Coronary artery (tissue), 2 donors: ENCODE data around the gene TIMM17B.

Experiments used
- DNase-seq: peaks from one replicate; pipeline ENCODE4 v3.0.0-alpha.2; 2017; ENCODE audit warnings: low spot score
- H3K27ac ChIP-seq, 2 donors: fragments of 200-600 bp; sonication (generic); one replicate each; pipeline ENCODE4 v1.5.1; 2016 to 2019
- H3K4me3 ChIP-seq: fragments of 200-600 bp; sonication (generic); 2 replicates; pipeline ENCODE4 v1.5.1; 2016; ENCODE audit warnings: mild to moderate bottlenecking, moderate library complexity
- CTCF ChIP-seq: fragments of 200-600 bp; sonication (generic); IDR thresholded peaks from one replicate; pipeline ENCODE4 v1.5.1; 2019; ENCODE audit warnings: antibody characterized with exemption

TIMM17B gene

GRCh38 chrX:48918301-48918642, 20.7 kb upstream of the TIMM17B start:
- DNase-seq = no peak
- Histone ChIP-seq H3K27ac (peak overlapping the region; percentile 83 to 92), H3K4me3 (peak overlapping the region; percentile 76)
- no peak for TF ChIP-seq CTCF

GRCh38 chrX:48917139-48918001, 19.8 kb upstream of the TIMM17B start:
- H3K27ac ChIP-seq = peak overlapping the region; percentile 83 to 92
- H3K4me3 ChIP-seq = peak overlapping the region; percentile 76
- peak; percentile 93 for DNase-seq
- TF ChIP-seq CTCF = peak; percentile 72

GRCh38 chrX:48914593-48915493, 17.3 kb upstream of the TIMM17B start:
- TF ChIP-seq CTCF = no peak
- Histone ChIP-seq H3K4me3 (no peak overlapping the region), H3K27ac (no peak overlapping the region)
- DNase-seq = no peak

GRCh38 chrX:48913605-48914366, 16.2 kb upstream of the TIMM17B start:
- Histone ChIP-seq H3K27ac (no peak overlapping the region), H3K4me3 (no peak overlapping the region)
- no peak for DNase-seq
- no peak for TF ChIP-seq CTCF

GRCh38 chrX:48911412-48912182, 14.0 kb upstream of the TIMM17B start, which contains the start of gene SLC35A2:
Gene SLC35A2, minus strand, starts transcription at chrX:48911646. Its CDS starts 10 bp downstream, at chrX:48911636.
- TF ChIP-seq CTCF = no peak
- DNase-seq = no peak
- H3K27ac ChIP-seq = peak within 1 kb of the TSS; percentile 60 to 81
- H3K4me3 ChIP-seq = peak within 1 kb of the TSS; percentile 81

GRCh38 chrX:48910926-48911411, 13.4 kb upstream of the TIMM17B start:
- TF ChIP-seq CTCF = no peak
- DNase-seq = no peak
- Histone ChIP-seq H3K27ac (peak overlapping the region in 1 of 2 donors; percentile 81), H3K4me3 (peak overlapping the region; percentile 81)
